ENCODE data around the gene AUTS2.
A peak's percentile ranks its signal among the peaks of the same experiment; 100 is the strongest.

AUTS2 gene

DNA sequence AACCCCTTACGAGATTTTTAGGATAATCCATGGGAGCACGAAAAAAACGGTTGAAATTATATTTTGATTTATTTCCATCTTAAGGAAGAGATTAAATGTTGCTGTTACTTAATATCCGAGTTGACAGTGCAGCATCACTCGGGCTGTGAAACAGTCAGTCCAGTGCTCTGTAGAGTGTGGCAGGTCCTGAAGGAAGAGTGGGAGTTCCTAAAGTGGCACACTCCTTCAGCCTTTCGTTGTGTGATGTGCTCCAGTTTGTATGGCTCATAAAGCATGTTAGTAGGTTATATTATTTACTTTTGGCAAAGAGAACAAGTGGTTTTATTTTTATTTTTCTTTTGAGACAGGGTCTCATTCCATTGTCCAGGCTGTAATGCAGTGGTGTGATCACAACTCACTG, 358.3 kb downstream of the AUTS2 start:
- in situ Hi-C loops (cut with HindIII; ENCODE audit: low sequenced_read_pairs) = no loop called here
- DNase-seq (ENCODE audit: low read depth) = no peak
- no peak overlapping the region for H3K4me3 ChIP-seq (ENCODE audit: low read depth, low read length)
- TF ChIP-seq, protein P1, sequence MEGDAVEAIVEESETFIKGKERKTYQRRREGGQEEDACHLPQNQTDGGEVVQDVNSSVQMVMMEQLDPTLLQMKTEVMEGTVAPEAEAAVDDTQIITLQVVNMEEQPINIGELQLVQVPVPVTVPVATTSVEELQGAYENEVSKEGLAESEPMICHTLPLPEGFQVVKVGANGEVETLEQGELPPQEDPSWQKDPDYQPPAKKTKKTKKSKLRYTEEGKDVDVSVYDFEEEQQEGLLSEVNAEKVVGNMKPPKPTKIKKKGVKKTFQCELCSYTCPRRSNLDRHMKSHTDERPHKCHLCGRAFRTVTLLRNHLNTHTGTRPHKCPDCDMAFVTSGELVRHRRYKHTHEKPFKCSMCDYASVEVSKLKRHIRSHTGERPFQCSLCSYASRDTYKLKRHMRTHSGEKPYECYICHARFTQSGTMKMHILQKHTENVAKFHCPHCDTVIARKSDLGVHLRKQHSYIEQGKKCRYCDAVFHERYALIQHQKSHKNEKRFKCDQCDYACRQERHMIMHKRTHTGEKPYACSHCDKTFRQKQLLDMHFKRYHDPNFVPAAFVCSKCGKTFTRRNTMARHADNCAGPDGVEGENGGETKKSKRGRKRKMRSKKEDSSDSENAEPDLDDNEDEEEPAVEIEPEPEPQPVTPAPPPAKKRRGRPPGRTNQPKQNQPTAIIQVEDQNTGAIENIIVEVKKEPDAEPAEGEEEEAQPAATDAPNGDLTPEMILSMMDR (IDR thresholded peaks at IDR 0.05; ENCODE audit: low read depth, low read length, missing control alignments) = no peak

DNA sequence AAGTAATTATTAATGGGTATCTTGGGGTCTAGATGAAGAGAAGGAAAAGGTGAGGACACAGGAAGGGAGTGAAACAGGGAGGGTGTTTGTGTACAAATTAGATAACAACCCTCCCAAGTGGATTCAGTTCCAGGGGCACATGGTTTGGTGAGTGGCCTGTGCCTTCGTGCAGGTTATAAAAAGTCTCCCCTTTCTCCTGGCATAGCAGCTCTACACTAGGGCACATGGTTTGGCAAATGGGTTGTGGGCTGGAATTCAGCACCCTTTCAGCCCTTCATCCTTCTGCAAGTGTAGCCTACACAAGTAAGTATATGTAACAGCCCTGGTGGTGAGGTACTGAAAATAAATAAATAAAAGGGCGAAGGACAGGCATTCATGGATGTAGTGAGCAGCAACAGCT, 359.4 kb downstream of the AUTS2 start:
- no peak overlapping the region for H3K4me3 ChIP-seq (ENCODE audit: low read depth, low read length)
- no peak for DNase-seq (ENCODE audit: low read depth)
- TF ChIP-seq, protein P1 (IDR thresholded peaks at IDR 0.05; ENCODE audit: low read depth, low read length, missing control alignments) = no peak
- in situ Hi-C loops (cut with HindIII; ENCODE audit: low sequenced_read_pairs) = no loop called here

DNA sequence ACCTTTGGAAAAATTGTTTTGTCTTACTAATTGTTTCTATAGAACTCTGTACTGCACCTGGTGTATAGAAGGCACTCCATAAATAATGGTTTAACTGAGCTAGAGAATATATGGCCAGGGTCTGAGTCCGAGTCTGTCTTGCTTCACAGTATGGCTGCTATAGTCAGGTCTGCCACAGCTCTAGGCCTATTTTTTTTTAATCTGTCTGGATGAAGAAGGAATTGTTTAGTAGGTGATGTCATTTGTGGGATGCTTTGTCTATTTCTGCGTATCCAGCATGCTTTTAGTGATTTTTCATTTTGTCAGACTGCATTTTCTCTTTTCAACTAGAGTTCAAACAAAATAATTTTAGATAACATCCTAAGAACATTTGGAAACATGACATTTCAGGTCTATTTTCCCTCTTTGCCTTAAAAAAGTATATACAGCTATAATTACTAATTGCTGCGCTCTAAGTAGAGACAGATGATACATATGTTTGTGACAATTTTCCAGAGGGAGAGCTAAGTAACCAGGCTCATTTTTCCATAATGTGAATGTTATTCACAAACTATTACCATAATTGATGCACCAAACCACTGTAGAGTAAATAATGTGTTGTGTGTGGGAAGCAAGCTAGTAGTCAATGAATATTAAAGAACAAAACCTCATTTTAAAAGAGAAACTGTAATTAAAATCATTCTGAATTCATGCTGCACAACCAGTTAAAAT, 361.7 kb downstream of the AUTS2 start:
- in situ Hi-C loops (cut with HindIII; ENCODE audit: low sequenced_read_pairs) = no loop called here
- TF ChIP-seq, protein P1 (IDR thresholded peaks at IDR 0.05; ENCODE audit: low read depth, low read length, missing control alignments) = no peak
- no peak overlapping the region for H3K4me3 ChIP-seq (ENCODE audit: low read depth, low read length)
- DNase-seq (ENCODE audit: low read depth) = no peak

DNA sequence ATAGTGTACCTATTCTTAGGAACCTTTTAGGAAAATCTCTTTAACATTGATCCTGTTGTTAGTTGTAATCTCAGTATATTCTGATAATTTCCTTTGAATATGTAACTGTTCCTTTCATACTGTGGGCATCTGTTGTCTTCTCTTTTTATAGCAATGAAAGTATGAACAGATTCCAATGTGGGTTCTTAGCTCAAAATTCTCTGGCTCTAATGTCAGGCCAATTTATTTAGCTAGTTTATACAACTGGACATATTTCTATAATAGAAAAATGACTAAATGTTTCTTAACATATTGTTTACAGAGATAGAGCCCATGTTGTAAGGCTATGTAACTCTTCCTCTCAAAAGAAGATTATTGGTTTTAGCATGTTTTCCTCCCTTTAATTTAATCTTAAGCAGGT, 363.2 kb downstream of the AUTS2 start:
- TF ChIP-seq, protein P1 (IDR thresholded peaks at IDR 0.05; ENCODE audit: low read depth, low read length, missing control alignments) = no peak
- in situ Hi-C loops (cut with HindIII; ENCODE audit: low sequenced_read_pairs) = no loop called here
- no peak overlapping the region for H3K4me3 ChIP-seq (ENCODE audit: low read depth, low read length)
- DNase-seq (ENCODE audit: low read depth) = no peak

DNA sequence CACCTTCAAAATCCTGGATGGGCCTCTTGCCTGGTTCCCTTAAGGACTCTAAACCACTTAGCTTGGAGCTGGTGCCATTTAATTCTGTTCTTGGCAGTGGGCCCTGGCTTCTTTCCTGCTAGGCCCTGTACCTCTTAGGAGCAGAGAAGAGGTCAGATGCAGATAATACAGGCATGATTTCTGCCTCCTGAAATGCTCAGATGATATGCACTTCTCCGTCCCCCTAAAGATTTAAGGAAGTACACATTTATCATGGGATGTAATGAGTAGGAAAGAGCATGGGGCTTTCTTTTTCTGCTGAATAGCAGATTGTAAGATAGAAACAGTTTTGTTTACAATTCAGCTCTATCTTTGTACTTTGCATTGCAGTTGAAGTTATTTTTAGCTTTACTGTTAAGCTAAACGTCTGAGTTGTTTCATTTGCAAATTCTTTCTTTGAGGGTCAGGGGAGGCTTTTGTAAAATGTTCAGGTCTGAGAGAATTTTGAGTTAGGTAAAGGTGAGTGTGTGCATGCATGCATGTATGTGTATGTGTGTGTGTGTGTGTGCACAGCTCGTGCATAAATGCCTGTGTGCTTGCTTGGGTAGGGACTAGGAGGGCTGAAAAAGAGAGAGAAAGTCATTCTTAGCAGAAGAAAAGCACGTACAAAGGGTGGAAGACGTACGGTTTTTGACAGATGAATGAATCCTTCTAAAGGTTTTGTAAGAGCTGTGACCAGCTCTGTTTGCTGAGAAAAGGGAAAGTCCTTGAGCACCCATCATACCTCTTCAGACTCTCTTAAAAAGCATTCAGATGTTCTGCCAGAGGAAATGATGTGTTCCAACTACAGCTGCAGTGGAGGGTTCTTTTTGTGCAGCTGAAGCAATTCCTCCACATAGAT, 364.2 kb downstream of the AUTS2 start:
- TF ChIP-seq, protein P1 (IDR thresholded peaks at IDR 0.05; ENCODE audit: low read depth, low read length, missing control alignments) = no peak
- in situ Hi-C loops (cut with HindIII; ENCODE audit: low sequenced_read_pairs) = no loop called here
- peak; percentile 5 for DNase-seq (ENCODE audit: low read depth)
- no peak overlapping the region for H3K4me3 ChIP-seq (ENCODE audit: low read depth, low read length)

DNA sequence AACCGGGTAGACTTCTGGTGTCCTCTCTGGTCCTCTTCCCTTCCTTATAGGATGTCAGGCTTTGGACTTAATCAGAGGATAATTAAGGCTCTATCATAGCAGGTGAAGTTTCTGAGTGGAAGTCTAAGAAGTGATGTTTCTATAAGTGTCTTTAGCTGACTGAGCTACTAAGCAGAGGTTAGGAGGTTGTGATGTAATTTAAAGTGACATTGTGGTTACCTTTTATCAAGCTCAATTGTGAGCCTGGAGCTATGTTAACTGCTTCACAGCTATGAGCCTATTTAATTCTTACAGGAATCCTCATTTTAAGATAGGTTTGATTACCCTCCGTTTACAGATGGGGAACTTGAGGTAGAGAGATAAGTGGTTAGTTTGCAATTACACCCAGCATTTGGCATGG, 365.1 kb downstream of the AUTS2 start:
- no peak overlapping the region for H3K4me3 ChIP-seq (ENCODE audit: low read depth, low read length)
- in situ Hi-C loops (cut with HindIII; ENCODE audit: low sequenced_read_pairs) = no loop called here
- DNase-seq (ENCODE audit: low read depth) = no peak
- TF ChIP-seq, protein P1 (IDR thresholded peaks at IDR 0.05; ENCODE audit: low read depth, low read length, missing control alignments) = no peak
